ENCODE measurements around the gene HHATL.

DNA sequence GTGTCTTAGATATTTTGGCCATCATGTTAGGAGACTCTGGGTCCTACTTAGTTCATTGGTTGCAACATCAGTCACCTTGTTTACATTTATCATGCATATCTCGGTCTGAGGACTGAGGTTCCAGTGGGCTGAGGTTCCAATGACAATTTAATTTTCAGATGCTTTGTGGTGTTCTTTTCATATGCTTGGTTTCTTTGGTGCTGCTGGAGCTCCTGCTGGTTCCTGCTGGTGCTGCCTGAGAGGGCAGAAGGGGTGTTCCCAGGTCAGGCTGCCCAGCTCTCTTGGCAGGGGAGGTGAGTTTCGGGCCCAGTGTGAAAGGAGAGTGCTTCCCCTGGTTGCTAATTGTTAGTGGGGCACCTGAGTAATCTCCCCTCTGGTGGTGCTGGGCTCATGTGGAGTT is 24.2 kb downstream of the HHATL start:
- no peak for TF ChIP-seq GATA2 (IDR thresholded peaks at IDR 0.05; ENCODE audit: low read depth, low read length)
- no peak for TF ChIP-seq GATA3 (IDR thresholded peaks at IDR 0.05; ENCODE audit: low read depth, low read length)

Data from SH-SY5Y (cell line).